Gastroesophageal sphincter (tissue), 3 donors: ENCODE data around the gene MTG1.

Experiments
- CTCF ChIP-seq, 4 experiments: fragments of 200-600 bp in 2 of 4; fragments of 450-650 bp in 2 of 4; sonication (generic) in 1 of 4; IDR thresholded peaks; one replicate each; pipeline ENCODE4 v1.5.1; 2017 to 2019; ENCODE audit warnings: antibody characterized with exemption in 4 of 4, mild to moderate bottlenecking in 2 of 4, moderate library complexity in 2 of 4
- POLR2A ChIP-seq, 2 donors: fragments of 450-650 bp; IDR thresholded peaks; one replicate each; pipeline ENCODE4 v1.6.1; 2017; ENCODE audit warnings: antibody characterized with exemption in 2 of 2, mild to moderate bottlenecking in 2 of 2, moderate library complexity in 1 of 2
- POLR2AphosphoS5 ChIP-seq: sonication (generic); formaldehyde crosslinking; IDR thresholded peaks from one replicate; pipeline ENCODE4 v1.6.1; 2017; ENCODE audit warnings: antibody characterized with exemption

DNA sequence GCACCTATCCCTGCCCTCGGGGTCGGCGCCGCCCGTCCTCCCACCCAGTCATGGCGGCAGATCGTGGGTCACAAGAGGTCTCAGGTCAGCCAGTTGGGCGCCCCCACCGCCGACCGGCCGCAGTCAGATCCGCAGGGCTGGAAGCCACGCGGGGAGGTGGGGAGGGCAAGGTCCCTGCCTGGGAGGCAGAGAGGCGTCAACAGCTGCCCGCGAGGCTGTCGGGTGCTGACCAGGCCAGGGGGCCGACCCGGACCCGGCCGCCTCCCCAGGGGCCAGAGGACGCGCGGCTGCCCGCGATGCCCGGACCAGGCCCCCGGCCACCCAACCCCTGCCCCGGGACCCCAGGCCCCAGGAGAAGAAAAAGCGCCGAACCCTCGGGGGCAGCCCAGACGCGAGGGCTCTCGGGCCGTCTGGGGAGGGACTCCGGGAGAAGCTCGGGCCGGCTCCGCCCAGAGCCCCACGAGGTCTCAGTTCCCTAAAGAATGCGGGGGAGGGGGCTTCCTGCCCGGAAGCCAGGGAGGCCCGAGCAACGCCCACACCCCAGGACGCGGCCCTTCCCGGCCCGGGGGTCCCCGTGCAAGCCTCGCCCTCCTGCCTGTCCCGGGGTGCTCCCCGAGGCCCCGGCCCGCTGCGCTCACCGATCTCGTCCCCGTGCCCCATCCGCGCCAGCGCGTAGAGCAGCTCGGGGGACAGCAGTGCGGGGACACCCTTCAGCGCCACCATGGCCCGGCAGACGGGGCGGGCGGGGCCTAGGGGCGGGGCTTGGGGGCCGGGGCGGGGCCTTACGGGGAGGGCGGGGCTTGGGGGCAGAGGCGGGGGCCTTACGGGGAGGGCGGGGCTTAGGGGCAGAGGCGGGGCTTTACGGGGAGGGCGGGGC is 36.4 kb upstream of the MTG1 start, which contains the start of gene FUOM:
- TF ChIP-seq CTCF (IDR thresholded peaks at IDR 0.05) = no peak
- TF ChIP-seq POLR2AphosphoS5 = no peak
- TF ChIP-seq POLR2A (IDR thresholded peaks at IDR 0.05) = peak in 1 of 2 donors; percentile 27
